ENCODE data around the gene NHSL1.

The NHSL1 gene

DNA sequence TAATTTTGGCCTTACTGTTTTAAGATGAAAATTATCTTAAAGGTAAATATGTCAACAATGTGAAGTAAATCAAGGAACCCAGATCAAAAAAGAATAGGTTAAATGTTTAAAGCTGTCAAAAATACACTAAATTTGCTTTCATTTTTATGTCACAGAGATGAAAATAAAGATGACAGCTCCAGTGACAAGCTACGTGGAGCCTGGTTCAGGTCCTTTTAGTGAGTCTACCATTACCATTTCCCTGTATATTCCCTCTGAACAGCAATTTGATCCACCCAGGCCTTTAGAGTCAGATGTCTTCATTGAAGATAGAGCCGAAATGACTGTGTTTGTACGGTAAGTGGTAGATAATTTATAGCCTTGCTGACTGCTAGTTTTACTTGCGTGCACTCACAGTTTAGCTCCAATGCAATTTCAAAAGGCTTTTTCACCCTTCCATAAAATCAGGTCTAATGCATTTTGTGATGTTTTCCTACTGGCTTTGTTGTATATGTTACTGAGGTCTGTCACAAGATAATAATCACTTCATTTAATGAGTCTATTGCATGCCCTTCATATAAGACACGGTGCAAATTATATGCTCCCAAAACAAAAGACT, 93.4 kb downstream of the NHSL1 start:
- Histone ChIP-seq H3K9me2 (replicated peaks; ENCODE audit: control insufficient read depth, low read length) (no peaks in the 10 kb centered on the region), H3K27me3 (ENCODE audit: control insufficient read depth, low read length) (0 out of 2 replicates have a peak, but pooled peaks cover 3% of the 10 kb centered on the region), H3F3A (ENCODE audit: control insufficient read depth, insufficient read depth) (peaks cover 3% of the 10 kb centered on the region), H3K4me3 (ENCODE audit: low read length) (no peak overlapping the region), H3K27ac (ENCODE audit: low read depth, low read length) (no peak overlapping the region), H3K9me3 (ENCODE audit: control insufficient read depth, insufficient read depth, low read length) (no peaks in the 10 kb centered on the region), H3K36me3 (ENCODE audit: control insufficient read depth, low read length) (peaks cover 40% of the 10 kb centered on the region), H3K79me2 (ENCODE audit: control insufficient read depth, low read length) (no peaks in the 10 kb centered on the region), H3K4me1 (ENCODE audit: control insufficient read depth, low read length) (peaks cover 16% of the 10 kb centered on the region), H3K4me2 (ENCODE audit: low read length) (no peak overlapping the region), H4K20me1 (ENCODE audit: control insufficient read depth, insufficient read depth, low read depth, low read length) (no peaks in the 10 kb centered on the region)
- TF ChIP-seq, protein P1, sequence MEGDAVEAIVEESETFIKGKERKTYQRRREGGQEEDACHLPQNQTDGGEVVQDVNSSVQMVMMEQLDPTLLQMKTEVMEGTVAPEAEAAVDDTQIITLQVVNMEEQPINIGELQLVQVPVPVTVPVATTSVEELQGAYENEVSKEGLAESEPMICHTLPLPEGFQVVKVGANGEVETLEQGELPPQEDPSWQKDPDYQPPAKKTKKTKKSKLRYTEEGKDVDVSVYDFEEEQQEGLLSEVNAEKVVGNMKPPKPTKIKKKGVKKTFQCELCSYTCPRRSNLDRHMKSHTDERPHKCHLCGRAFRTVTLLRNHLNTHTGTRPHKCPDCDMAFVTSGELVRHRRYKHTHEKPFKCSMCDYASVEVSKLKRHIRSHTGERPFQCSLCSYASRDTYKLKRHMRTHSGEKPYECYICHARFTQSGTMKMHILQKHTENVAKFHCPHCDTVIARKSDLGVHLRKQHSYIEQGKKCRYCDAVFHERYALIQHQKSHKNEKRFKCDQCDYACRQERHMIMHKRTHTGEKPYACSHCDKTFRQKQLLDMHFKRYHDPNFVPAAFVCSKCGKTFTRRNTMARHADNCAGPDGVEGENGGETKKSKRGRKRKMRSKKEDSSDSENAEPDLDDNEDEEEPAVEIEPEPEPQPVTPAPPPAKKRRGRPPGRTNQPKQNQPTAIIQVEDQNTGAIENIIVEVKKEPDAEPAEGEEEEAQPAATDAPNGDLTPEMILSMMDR (IDR thresholded peaks at IDR 0.05; ENCODE audit: low read depth, low read length, poor library complexity, severe bottlenecking), result no peak
- TF ChIP-seq EZH2phosphoT487 (IDR thresholded peaks at IDR 0.05; ENCODE audit: borderline replicate concordance, low read length), result no peak

DNA sequence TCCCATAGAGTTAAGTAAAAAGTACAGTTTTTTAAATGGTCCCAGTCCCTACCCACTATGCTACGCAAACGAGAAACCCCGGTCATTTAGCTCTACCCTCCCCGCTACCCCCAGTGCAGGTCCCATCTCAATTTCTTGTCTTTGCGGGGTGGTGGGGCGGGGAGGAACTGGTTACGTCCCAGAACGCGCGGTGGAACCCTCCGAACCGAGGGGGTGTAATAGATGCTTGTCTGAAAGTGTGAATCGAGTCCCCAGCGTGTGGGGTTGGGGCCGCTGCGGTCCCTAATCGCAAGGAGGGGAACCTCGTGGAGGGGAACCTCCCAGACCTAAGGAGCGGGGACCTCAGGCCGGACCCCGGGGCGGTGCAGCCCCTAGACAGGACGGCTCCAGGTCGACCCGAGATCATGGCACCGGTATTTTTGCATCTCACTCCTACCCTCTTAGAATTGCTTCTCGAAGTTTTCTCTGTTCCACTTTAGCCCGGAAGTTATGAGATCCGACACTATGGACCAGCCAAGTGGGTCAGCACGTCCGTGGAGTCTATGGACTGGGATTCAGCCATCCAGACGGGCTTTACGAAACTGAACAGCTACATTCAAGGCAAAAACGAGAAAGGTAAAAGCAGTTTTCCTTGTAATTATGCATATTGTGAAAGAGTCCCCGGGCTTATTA, 94.5 kb downstream of the NHSL1 start:
- H3K4me3 ChIP-seq (ENCODE audit: low read length), result peak overlapping the region; percentile 98
- no peaks in the 10 kb centered on the region for H4K20me1 ChIP-seq (ENCODE audit: control insufficient read depth, insufficient read depth, low read depth, low read length)
- H3K79me2 ChIP-seq (ENCODE audit: control insufficient read depth, low read length), result no peaks in the 10 kb centered on the region
- 0 out of 2 replicates have a peak, but pooled peaks cover 3% of the 10 kb centered on the region for H3K27me3 ChIP-seq (ENCODE audit: control insufficient read depth, low read length)
- H3K4me2 ChIP-seq (ENCODE audit: low read length), result peak overlapping the region; percentile 100
- no peaks in the 10 kb centered on the region for H3K9me3 ChIP-seq (ENCODE audit: control insufficient read depth, insufficient read depth, low read length)
- H3K4me1 ChIP-seq (ENCODE audit: control insufficient read depth, low read length), result peaks cover 16% of the 10 kb centered on the region
- H3K27ac ChIP-seq (ENCODE audit: low read depth, low read length), result 0 out of 2 replicates have a peak overlapping the region, but pooled peaks have one; percentile 2
- TF ChIP-seq EZH2phosphoT487 (IDR thresholded peaks at IDR 0.05; ENCODE audit: borderline replicate concordance, low read length), result no peak
- TF ChIP-seq, protein P1 (IDR thresholded peaks at IDR 0.05; ENCODE audit: low read depth, low read length, poor library complexity, severe bottlenecking), result no peak
- H3K36me3 ChIP-seq (ENCODE audit: control insufficient read depth, low read length), result peaks cover 37% of the 10 kb centered on the region
- peaks cover 3% of the 10 kb centered on the region for H3F3A ChIP-seq (ENCODE audit: control insufficient read depth, insufficient read depth)
- no peaks in the 10 kb centered on the region for H3K9me2 ChIP-seq (replicated peaks; ENCODE audit: control insufficient read depth, low read length)

DNA sequence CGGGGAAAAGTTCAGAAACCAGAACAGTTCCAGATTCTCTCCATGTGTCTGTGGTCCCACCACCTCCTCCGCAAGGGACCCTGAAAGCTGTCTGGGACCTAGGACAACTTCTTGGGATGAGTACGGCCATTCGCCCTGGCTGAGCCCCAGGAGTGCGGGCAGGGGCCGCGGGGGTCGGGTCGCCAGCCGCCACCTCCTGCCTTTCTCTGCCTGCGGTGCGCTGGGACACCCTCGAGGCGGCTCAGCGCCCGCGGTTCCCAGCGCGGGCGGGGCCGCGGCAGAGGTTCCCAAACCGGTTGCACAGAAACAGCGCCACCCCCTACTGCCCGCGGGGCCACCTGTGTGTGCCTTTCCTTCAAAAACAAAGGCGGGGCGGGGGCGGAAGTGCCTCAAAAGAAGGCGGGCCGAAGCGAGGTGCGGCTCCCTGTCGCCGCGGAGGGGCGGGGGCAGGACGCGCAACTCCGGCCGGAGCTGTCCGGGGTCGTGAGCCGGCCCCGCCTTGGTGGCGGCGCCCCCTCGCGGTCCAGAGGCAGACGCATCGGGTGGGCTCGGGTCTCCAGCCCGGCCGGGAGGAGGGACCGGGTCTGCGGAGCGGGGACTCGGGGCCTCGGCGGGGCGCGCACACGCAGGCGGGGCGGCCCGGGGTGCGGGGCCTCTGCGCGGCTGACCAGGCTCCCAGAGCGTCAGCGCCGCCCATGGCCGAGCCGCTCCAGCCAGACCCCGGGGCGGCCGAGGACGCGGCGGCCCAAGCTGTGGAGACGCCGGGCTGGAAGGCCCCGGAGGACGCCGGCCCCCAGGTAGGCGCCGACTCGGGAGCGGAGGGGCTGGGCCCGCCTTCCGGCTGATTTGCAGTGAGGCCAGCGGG, 95.3 kb downstream of the NHSL1 start, which contains the start of gene HEBP2:
Gene HEBP2 (plus strand): TSS at position 423 of the 865 bp plus-strand sequence. CDS start 273 bp downstream, at position 696.
- TF ChIP-seq, protein P1 (IDR thresholded peaks at IDR 0.05; ENCODE audit: low read depth, low read length, poor library complexity, severe bottlenecking), result peak; percentile 50
- TF ChIP-seq EZH2phosphoT487 (IDR thresholded peaks at IDR 0.05; ENCODE audit: borderline replicate concordance, low read length), result no peak
- Histone ChIP-seq H3K27me3 (ENCODE audit: control insufficient read depth, low read length) (0 out of 2 replicates have a peak, but pooled peaks cover 3% of the 10 kb centered on the region), H3K4me2 (ENCODE audit: low read length) (peak within 1 kb of the TSS; percentile 100), H3K79me2 (ENCODE audit: control insufficient read depth, low read length) (no peaks in the 10 kb centered on the region), H3K9me3 (ENCODE audit: control insufficient read depth, insufficient read depth, low read length) (no peaks in the 10 kb centered on the region), H3K36me3 (ENCODE audit: control insufficient read depth, low read length) (peaks cover 32% of the 10 kb centered on the region), H3K4me3 (ENCODE audit: low read length) (peak within 1 kb of the TSS; percentile 98), H3K27ac (ENCODE audit: low read depth, low read length) (0 out of 2 replicates have a peak within 1 kb of the TSS, but pooled peaks have one; percentile 2), H3K4me1 (ENCODE audit: control insufficient read depth, low read length) (peaks cover 16% of the 10 kb centered on the region), H3K9me2 (replicated peaks; ENCODE audit: control insufficient read depth, low read length) (no peaks in the 10 kb centered on the region), H4K20me1 (ENCODE audit: control insufficient read depth, insufficient read depth, low read depth, low read length) (no peaks in the 10 kb centered on the region), H3F3A (ENCODE audit: control insufficient read depth, insufficient read depth) (peaks cover 3% of the 10 kb centered on the region)
